Hepatic stellate cell (primary cell): ENCODE data around the gene ZNF879.

Experiments used
- DNase-seq: peaks from one replicate; pipeline ENCODE4 v3.0.0; 2011; ENCODE audit warnings: low spot score

The ZNF879 gene

GRCh38 chr5:179023528-179024189 is at the start of gene ZNF879:
Gene ZNF879 (plus strand): TSS chr5:179023804. CDS start chr5:179025005, 1,201 bp downstream.
- DNase-seq, result peak; percentile 89

GRCh38 chr5:178981381-178981780 is 42.2 kb upstream of the ZNF879 start:
- DNase-seq, result no peak

- DNase-seq, result no peak
These were observed 40.7 kb upstream of the ZNF879 start for GRCh38 chr5:178982941-178983340.

GRCh38 chr5:178983728-178984127 is 39.9 kb upstream of the ZNF879 start:
- no peak for DNase-seq

GRCh38 chr5:178984145-178985072 is 39.2 kb upstream of the ZNF879 start:
- no peak for DNase-seq

- no peak for DNase-seq
These were observed 37.2 kb upstream of the ZNF879 start for GRCh38 chr5:178986326-178986960.

- no peak for DNase-seq
These were observed 35.0 kb upstream of the ZNF879 start for GRCh38 chr5:178988436-178989220.

- no peak for DNase-seq
These were observed 34.3 kb upstream of the ZNF879 start for GRCh38 chr5:178989311-178989710.

GRCh38 chr5:178990491-178990890 is 33.1 kb upstream of the ZNF879 start:
- no peak for DNase-seq

GRCh38 chr5:178991190-178992145 is 32.1 kb upstream of the ZNF879 start:
- no peak for DNase-seq

GRCh38 chr5:178992291-178992895 is 31.2 kb upstream of the ZNF879 start:
- no peak for DNase-seq

GRCh38 chr5:178993236-178993765 is 30.3 kb upstream of the ZNF879 start:
- DNase-seq, result no peak

- no peak for DNase-seq
These were observed 29.5 kb upstream of the ZNF879 start for GRCh38 chr5:178993955-178994579.

GRCh38 chr5:178994580-178995340 is 28.8 kb upstream of the ZNF879 start, which contains the start of gene GRM6:
Gene GRM6 (minus strand): TSS chr5:178995320. CDS start chr5:178994944, 376 bp downstream.
- no peak for DNase-seq

GRCh38 chr5:178995341-178995690 is 28.3 kb upstream of the ZNF879 start:
- DNase-seq, result no peak

- no peak for DNase-seq
These were observed 27.4 kb upstream of the ZNF879 start for GRCh38 chr5:178996156-178996555.

GRCh38 chr5:178997191-178997590 is 26.4 kb upstream of the ZNF879 start:
- DNase-seq, result no peak

GRCh38 chr5:178998441-178998840 is 25.2 kb upstream of the ZNF879 start:
- DNase-seq, result no peak

- no peak for DNase-seq
These were observed 17.0 kb upstream of the ZNF879 start for GRCh38 chr5:179006564-179006963.
